Lower leg skin (tissue), 3 donors: ENCODE data around the gene CEMIP2.

Experiments used
- CTCF ChIP-seq, 3 donors: fragments of 450-650 bp; IDR thresholded peaks; one replicate each; pipeline ENCODE4 v1.5.1; 2016; ENCODE audit warnings: antibody characterized with exemption in 3 of 3, mild to moderate bottlenecking in 3 of 3, moderate library complexity in 2 of 3
- POLR2A ChIP-seq, 2 donors: fragments of 450-650 bp; IDR thresholded peaks; one replicate each; pipeline ENCODE4 v1.6.1; 2016 to 2017; ENCODE audit warnings: antibody characterized with exemption in 2 of 2, mild to moderate bottlenecking in 1 of 2, moderate library complexity in 1 of 2

- TF ChIP-seq CTCF (IDR thresholded peaks at IDR 0.05) (no peak), POLR2A (IDR thresholded peaks at IDR 0.05) (no peak)
Observed at GRCh38 chr9:71704796-71705195, 63.5 kb downstream of the CEMIP2 start.
